HG02798 (cell line): ENCODE measurements around the gene IREB2.
A peak's percentile ranks its signal among the peaks of the same experiment; 100 is the strongest.
"Not testable (repeated sequence)": the region's sequence is repeated elsewhere in the genome, so short reads cannot be mapped to it uniquely, and the experiment has no call there.

Source experiments
- ATAC-seq: cut with Tn5 transposase; IDR thresholded peaks from one replicate; pipeline ENCODE4 v1.9.1; 2021; ENCODE audit warnings: mild to moderate bottlenecking; ENCODE audit not compliant: unreplicated experiment, poor library complexity

The IREB2 gene

DNA sequence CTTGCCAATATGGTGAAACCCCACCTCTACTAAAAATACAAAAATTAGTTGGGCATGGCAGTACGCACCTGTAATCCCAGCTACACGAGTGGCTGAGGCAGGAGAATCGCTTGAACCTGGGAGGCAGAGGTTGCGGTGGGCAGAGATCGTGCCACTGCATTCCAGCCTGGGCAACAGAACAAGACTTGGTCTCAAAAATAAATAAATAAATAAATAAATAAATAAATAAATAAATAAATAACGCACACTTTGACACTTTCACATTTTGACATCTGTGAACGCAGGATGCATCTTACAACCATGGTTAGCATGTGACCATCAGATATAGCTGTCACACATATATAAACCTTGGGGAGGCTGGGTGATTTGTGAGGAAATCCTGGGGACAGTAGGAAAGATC lies 33.2 kb upstream of the IREB2 start:
- ATAC-seq, result not testable (repeated sequence)

DNA sequence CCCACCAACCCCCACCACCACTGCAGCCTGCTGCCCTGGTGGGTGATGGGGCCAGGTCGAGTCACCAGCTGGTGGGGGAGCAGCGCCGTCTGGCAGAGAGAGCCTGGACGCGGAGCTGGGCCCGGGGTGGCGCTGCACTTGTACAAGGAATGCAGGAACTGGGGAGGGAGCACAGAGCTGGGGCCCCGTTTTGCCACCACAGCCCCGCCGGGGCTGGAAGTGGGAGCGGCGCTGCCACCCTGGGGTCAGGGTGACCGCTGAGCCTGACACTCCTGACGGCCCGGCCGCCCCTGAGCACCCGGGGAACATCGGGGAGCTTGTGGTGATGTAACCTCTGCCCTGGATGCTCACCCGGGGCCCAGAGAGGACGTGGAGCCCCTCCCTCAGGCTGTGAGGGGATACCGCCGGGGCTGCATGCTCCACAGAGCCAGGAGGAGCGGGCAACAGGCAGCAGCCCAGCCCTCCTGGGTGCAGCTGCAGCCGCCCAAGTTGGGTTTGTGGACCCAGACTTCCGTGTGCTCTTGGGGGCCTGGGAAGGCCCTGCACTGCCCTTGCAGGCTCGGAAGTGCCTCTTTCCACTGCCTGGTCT lies 32.6 kb upstream of the IREB2 start:
- no peak for ATAC-seq

DNA sequence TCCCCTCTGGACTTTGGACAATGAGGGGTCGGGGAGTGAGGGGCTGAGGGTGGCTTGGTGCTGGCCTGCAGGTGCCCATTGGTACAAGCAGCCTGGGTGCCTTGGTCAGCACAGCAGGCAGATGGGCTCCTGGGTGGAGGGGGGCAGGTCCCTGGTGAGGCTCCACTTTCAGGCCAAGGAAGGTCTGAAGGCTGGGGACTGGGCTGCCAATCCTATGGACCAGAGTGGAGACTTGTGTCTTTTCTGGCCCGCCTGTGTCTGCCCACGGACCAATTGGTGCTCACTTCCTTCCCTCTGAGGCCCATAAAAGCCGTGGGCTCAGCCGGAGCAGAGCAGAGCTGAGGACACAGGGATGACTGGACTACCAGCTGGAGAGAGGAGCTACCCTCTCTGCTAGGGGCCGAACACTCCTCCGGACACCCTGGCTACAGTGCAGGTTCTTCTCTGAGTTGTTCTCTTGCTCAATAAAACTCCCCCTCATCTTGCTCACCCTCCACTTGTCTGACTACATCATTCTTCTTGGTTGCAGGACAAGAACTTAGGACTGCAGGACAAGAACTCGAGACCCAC lies 31.9 kb upstream of the IREB2 start:
- ATAC-seq, result no peak

GRCh38 chr15:78407608-78408354 lies 30.2 kb upstream of the IREB2 start:
- ATAC-seq, result no peak

DNA sequence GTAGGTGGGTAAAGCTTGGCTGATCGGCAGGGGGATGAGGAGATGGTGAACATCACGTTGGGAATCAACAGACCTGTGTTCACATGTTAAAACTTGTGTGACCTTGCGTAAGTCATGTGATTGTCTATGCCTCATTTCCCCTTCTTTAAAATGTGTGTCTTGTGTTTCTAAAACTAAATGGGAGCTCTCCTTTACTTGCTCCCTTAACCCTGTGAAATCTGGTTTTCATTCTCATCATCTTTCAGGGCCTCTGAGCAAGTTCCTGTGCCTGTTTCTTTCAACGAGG lies 29.7 kb upstream of the IREB2 start:
- no peak for ATAC-seq

DNA sequence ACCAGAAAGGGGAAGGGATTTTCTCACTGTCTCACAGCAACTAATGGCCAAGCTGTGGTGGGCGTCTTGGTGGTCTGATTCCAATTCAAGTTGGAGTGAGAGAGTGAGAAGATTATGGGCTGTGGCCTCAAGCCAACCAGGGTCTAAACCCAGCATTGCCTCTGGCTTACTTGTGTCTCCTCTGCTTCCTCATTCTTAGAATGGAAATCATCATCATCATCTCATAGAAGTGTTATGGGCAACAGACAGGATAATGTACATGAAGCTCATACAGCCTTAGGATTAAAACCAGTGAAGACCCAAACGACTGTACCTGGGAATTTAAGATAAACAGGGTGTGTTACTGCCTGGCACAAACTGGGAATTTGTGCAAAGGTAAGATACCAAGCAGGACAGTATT lies 29.1 kb upstream of the IREB2 start:
- no peak for ATAC-seq

GRCh38 chr15:78411061-78411460 lies 27.0 kb upstream of the IREB2 start:
- no peak for ATAC-seq

DNA sequence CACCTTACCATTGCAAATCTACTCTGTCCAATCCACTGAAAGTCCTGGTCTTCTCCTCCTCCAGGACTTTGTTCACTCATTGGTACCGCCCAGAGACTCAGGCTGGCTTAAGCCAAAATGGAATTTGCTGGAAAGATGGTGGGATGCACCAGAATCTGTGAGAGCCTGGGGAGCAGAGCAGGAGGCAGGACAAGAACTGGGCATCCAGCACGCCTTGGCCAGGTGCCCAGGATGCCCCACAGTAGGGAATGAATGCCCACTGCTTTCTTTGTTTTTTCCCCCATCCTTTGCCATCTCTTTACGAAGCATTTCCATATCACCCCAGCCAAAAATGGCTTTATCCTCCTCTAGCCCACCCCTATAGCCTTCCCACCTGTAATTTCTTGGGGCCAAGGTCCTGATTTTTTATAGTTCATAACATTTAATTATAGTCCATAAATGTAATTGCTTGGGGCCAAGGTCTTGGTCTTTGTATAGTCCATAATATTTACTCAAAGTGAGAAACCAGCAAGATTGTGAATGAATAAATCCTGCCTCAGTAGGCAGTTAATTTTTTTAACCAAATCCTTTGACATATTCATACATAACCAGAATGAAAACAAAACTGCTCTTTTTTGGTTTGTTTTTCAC lies 23.3 kb upstream of the IREB2 start:
- no peak for ATAC-seq

GRCh38 chr15:78415284-78415683 lies 22.7 kb upstream of the IREB2 start:
- ATAC-seq, result no peak

DNA sequence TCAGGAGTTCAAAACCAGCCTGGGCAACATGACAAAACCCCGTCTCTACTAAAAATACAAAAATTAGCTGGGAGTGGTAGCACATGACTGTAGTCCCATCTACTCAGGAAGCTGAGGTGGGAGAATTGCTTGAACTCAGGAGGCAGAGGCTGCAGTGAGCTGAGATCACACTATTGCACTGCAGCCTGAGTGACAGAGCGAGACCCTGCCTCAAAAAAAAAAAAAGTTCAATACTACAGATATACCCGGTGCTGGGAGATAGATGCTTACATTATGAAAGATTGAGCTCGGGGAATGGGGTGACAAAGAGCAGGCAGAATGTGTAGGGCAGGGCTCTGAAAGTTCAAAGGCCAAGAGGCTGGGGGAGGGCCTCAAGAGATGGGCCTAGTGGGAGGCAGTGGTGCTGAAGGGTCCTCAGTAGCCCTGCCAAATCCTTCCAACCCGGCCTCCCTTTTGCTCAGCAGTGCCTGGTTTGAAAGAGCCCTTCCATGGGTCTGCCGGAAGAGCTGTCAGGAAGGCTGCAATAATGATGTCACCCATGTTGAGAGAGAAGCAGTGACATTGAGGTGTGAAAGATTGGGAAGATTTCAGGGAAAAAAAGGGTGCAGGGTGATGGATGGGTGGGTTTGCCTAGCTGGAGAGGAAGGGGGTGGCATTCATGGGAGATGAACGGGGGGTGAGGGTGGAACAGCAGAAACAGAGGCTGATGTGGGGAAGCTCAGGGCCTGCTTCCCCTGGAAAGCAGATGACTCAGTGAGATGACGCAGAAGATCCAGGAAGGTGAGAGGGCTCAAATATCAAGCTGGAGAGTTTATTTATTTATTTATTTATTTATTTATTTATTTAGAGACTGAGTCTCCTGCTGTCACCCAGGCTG lies 20.0 kb upstream of the IREB2 start:
- no peak for ATAC-seq

DNA sequence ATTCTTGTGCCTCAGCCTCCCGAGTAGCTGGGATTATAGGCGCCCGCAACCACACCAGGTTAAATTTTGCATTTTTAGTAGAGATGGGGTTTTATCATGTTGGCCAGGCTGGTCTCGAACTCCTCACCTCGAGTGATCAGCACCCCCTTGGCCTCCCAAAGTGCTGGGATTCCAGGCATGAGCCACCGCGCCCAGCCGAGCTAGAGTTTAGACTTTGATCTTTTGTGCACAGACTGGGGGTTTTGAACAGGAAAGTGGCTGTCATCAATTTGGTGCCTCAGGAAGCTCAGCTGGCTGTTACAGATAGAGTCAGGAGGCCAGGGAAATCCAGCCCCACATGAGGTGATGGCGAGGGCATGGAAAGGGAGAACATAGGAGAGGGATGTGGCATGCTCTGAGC lies 19.3 kb upstream of the IREB2 start:
- ATAC-seq, result no peak

DNA sequence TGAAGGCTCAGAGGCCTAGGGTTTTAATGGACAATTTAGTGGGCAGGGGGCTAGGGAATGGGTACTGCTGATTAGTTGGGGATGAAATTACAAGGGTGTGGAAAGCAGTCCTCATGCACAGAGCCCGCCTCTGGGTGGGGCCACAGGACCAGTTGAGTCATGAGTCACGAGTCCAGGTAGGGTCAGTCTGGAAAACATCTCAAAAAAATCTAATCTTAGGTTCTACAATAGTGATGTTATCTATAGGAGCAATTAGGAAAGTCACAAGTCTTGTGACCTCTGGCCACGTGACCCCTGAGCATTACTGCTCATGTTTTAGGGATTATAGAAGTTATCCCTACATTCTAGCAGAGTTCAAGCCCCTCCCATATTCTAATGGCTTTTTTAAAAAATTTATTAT lies 18.6 kb upstream of the IREB2 start:
- ATAC-seq, result no peak

- ATAC-seq, result no peak
Measured at GRCh38 chr15:78420220-78420619, 17.8 kb upstream of the IREB2 start.

DNA sequence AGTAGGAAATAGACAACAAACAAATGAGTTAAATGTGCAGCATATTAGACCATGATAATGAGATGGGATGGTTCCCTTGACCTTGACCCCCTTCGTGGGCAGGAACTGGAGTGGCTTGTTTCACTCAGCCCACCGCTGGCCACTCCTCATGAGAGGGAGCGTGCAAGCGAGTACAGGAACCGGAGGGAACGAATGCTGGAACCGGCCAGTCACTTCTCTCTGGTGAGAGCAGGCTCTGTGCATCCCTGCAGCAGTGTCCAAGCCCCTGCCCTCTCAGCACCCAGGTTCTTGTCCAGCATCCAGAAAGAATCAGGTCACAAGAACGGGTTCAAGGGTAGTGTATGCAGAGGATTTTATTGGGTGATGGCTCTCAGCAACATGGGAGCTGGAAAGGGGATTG lies 17.2 kb upstream of the IREB2 start:
- no peak for ATAC-seq

DNA sequence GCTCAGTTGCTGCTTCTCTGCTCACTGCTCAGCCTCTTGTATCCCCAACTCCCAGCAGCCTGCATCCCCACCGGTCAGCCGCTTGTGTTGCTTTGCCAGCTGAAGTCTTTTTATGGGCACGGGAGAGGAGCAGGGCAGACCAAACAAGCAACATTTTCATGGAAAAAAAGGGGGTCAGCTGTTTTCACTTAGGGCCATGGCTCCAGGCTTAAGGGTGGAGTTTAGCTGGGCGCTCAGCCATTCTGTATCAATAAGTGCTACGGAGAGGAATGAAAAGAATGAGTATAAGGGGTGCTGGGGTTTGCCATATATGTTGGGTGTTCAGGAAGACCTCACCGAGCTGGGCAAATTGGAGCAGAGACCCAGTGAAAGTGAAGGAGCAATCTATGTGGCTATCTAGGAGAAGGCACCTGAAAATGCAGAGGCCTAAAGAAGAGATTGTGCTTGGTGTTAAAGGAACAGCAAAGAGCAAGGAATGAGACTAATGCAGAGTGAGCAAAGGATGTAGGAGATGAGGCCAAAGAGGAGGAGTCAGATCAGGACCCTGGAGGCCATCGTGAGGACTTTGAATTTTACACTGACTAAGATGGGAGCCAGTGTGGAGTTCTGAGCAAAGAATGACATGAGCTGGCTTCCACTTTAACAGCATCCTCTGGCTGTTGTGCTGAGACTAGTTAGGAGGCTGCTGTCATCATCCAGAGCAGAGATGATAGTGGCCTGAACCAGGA lies 16.6 kb upstream of the IREB2 start:
- no peak for ATAC-seq

DNA sequence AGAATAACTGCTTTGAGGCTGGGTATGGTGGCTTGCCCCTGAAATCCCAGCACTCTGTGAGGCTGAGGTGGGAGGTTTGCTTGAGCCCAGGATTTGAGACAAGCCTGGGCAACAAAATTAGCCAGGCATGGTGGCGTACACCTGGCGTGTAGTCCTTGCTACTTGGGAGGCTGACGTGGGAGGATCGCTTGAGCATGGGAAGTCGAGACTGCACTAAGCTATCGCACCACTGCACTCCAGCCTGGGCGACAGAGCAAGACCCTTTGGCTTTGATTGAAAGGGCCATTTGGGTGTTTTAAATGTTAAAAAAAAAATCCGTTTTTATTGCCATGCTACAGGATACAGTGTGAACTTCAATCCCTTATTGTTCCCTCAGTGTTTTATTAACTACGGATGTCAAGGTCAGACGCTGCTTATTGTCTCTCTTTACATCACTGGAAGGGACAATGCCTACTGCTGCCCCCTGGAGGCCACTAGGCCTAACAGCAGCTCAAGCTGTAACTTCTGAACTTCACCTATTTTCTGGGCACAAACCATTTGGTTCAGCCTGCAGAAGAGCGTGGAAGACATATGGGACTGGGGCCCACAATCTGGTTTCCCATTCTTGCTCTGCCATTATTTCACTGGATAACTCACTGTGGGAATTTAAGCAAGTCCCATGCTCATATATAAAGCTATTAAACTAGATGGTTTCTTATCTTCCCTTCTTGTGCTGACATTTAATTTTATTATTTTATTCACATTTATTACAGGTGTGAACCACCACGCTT lies 15.3 kb upstream of the IREB2 start:
- peak; percentile 55 for ATAC-seq

GRCh38 chr15:78424673-78425072 lies 13.3 kb upstream of the IREB2 start:
- no peak for ATAC-seq

DNA sequence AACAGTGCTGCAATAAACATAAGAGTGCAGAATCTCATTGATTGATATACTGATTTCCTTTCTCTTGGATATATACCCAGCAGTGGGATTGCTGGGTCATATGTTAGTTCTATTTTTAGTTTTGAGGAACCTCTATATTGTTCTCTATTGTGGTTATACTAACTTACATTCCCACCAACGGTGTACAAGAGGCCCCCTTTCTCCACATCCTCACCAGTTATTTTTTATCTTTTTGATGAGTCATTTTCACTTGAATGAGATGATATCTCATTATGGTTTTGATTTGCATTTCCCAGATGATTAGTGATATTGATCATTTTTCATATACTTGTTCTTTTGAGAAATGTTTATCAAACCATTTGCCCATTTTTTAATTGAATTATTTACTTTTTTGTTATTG lies 12.4 kb upstream of the IREB2 start:
- ATAC-seq, result no peak

- ATAC-seq, result no peak
Measured at GRCh38 chr15:78426300-78426699, 11.7 kb upstream of the IREB2 start.
